Testis (tissue), 3 donors: ENCODE measurements around the gene LAIR2. TPM values are rescaled to one million over a fixed set of nuclear protein-coding genes. Genes with fewer than 3 reads are reported as not detected.
"Not testable (repeated sequence)": the region's sequence is repeated elsewhere in the genome, so short reads cannot be mapped to it uniquely, and the experiment has no call there.

Experiments
- DNase-seq: peaks from one replicate; pipeline ENCODE4 v3.0.0-alpha.2; 2019
- H3K27ac ChIP-seq, 2 donors: fragments of 200-600 bp; sonication (generic); one replicate each; pipeline ENCODE4 v1.5.1; 2019
- H3K27me3 ChIP-seq: fragments of 200-600 bp; sonication (generic); one replicate; pipeline ENCODE4 v1.5.1; 2019
- H3K36me3 ChIP-seq: fragments of 200-600 bp; sonication (generic); one replicate; pipeline ENCODE4 v1.5.1; 2017; ENCODE audit warnings: low read depth; ENCODE audit errors: missing control alignments
- H3K4me1 ChIP-seq: fragments of 200-600 bp; sonication (generic); one replicate; pipeline ENCODE4 v1.5.1; 2019
- H3K4me3 ChIP-seq, 2 donors: fragments of 200-600 bp; sonication (generic); one replicate each; pipeline ENCODE4 v1.5.1; 2017 to 2019
- H3K9me3 ChIP-seq: fragments of 200-600 bp; sonication (generic); one replicate; pipeline ENCODE4 v1.5.1; 2017
- CTCF ChIP-seq, 3 experiments: fragments of 450-650 bp in 2 of 3; fragments of 200-600 bp in 1 of 3; sonication (generic) in 1 of 3; IDR thresholded peaks; one replicate each; pipeline ENCODE4 v1.5.1; 2016 to 2019; ENCODE audit warnings: antibody characterized with exemption in 3 of 3, mild to moderate bottlenecking in 2 of 3, moderate library complexity in 1 of 3
- POLR2A ChIP-seq: fragments of 450-650 bp; IDR thresholded peaks from one replicate; pipeline ENCODE4 v1.6.1; 2017; ENCODE audit warnings: antibody characterized with exemption, mild to moderate bottlenecking, moderate library complexity
- WGBS, 2 donors: methylation state at CpG; one replicate each; pipeline ENCODE4 v1.1.5; 2018; 5-methylcytosine and 5-hydroxymethylcytosine counted together
- intact Hi-C: fragments of 100-400 bp; cut with DNase I; formaldehyde crosslinking; loops from one replicate; pipeline ENCODE4 v1.15.1; 2023; ENCODE audit warnings: low total_unique reads
- polyA plus RNA-seq: library from polyadenylated mRNA; stranded (reverse); fragments of 350-450 nt; fragmentation: Illumina TruSeq; extraction: RNeasy Lipid Tissue Mini Kit (QIAGEN cat#74804); gene quantifications from one replicate; pipeline ENCODE4 v1.2.3, GENCODE V29; 2014; ENCODE audit warnings: low read depth, low replicate concordance; ENCODE audit not compliant: insufficient read depth
- total RNA-seq, 2 donors: library from RNA; depleted of rRNA; stranded (reverse); fragments of >200 nt; gene quantifications; one replicate each; pipeline ENCODE4 v1.2.3, GENCODE V29; 2016

Gene LAIR2
- total and polyA plus RNA-seq, 3 donors from 2014 or later: 0.65 TPM; not detected in 2

- no peak overlapping the region for H3K27ac ChIP-seq
- H3K27me3 ChIP-seq: no peaks in the 10 kb centered on the region
- H3K4me1 ChIP-seq: no peaks in the 10 kb centered on the region
- no peak for TF ChIP-seq CTCF (IDR thresholded peaks at IDR 0.05)
- TF ChIP-seq POLR2A: no peak
- H3K9me3 ChIP-seq: no peaks in the 10 kb centered on the region
- no peak overlapping the region for H3K4me3 ChIP-seq
- intact Hi-C loops: no loop called here
- H3K36me3 ChIP-seq: no peaks in the 10 kb centered on the region
- WGBS, 2 donors: 82 to 84% methylated on average over 10 of the region's 10 CpGs
- no peak for DNase-seq
Measured at GRCh38 chr19:54484451-54484850, 18.2 kb upstream of the LAIR2 start.

- no peaks in the 10 kb centered on the region for H3K9me3 ChIP-seq
- H3K36me3 ChIP-seq: no peaks in the 10 kb centered on the region
- intact Hi-C loops: no loop called here
- TF ChIP-seq POLR2A (no peak), CTCF (IDR thresholded peaks at IDR 0.05) (no peak)
- H3K27ac ChIP-seq: no peak overlapping the region
- no peak for DNase-seq
- no peaks in the 10 kb centered on the region for H3K4me1 ChIP-seq
- no peaks in the 10 kb centered on the region for H3K27me3 ChIP-seq
- 68 to 75% methylated on average over 5 of the region's 5 CpGs for WGBS, 2 donors
- no peak overlapping the region for H3K4me3 ChIP-seq
Measured at GRCh38 chr19:54485851-54486250, 16.8 kb upstream of the LAIR2 start.

- intact Hi-C loops: no loop called here
- TF ChIP-seq POLR2A (no peak), CTCF (IDR thresholded peaks at IDR 0.05) (no peak)
- no peaks in the 10 kb centered on the region for H3K4me1 ChIP-seq
- no peaks in the 10 kb centered on the region for H3K27me3 ChIP-seq
- 74% methylated on average over 7 of the region's 7 CpGs for WGBS, 2 donors
- no peak overlapping the region for H3K4me3 ChIP-seq
- H3K36me3 ChIP-seq: no peaks in the 10 kb centered on the region
- no peaks in the 10 kb centered on the region for H3K9me3 ChIP-seq
- H3K27ac ChIP-seq: no peak overlapping the region
- no peak for DNase-seq
Measured at GRCh38 chr19:54489341-54489740, 13.3 kb upstream of the LAIR2 start.

GRCh38 chr19:54489766-54490165, 12.9 kb upstream of the LAIR2 start:
- Histone ChIP-seq H3K9me3 (no peaks in the 10 kb centered on the region), H3K4me3 (no peak overlapping the region), H3K27ac (no peak overlapping the region), H3K27me3 (no peaks in the 10 kb centered on the region), H3K36me3 (no peaks in the 10 kb centered on the region), H3K4me1 (no peaks in the 10 kb centered on the region)
- intact Hi-C loops: no loop called here
- DNase-seq: no peak
- WGBS, 2 donors: 66 to 71% methylated on average over 9 of the region's 9 CpGs
- TF ChIP-seq POLR2A (no peak), CTCF (IDR thresholded peaks at IDR 0.05) (no peak)

- TF ChIP-seq POLR2A (no peak), CTCF (IDR thresholded peaks at IDR 0.05) (no peak)
- no peaks in the 10 kb centered on the region for H3K27me3 ChIP-seq
- DNase-seq: no peak
- no peak overlapping the region for H3K4me3 ChIP-seq
- H3K4me1 ChIP-seq: no peaks in the 10 kb centered on the region
- intact Hi-C loops: no loop called here
- H3K9me3 ChIP-seq: no peaks in the 10 kb centered on the region
- H3K27ac ChIP-seq: no peak overlapping the region
- WGBS, 2 donors: 88 to 91% methylated on average over 14 to 18 of the region's 18 CpGs
- H3K36me3 ChIP-seq: no peaks in the 10 kb centered on the region
Measured at GRCh38 chr19:54492568-54492967, 10.1 kb upstream of the LAIR2 start.

GRCh38 chr19:54493056-54493455, 9.6 kb upstream of the LAIR2 start:
- H3K36me3 ChIP-seq, H3K27ac ChIP-seq, H3K4me1 ChIP-seq, intact Hi-C loops, H3K27me3 ChIP-seq, H3K9me3 ChIP-seq, DNase-seq, H3K4me3 ChIP-seq: not testable (repeated sequence)
- 82 to 89% methylated on average over 5 of the region's 5 CpGs for WGBS, 2 donors
